Right atrium auricular region (tissue), 2 donors: ENCODE results near the gene PRKCB. TPM values are rescaled to one million over a fixed set of nuclear protein-coding genes. Genes with fewer than 3 reads are reported as not detected.

Source experiments
- DNase-seq: peaks from one replicate; pipeline ENCODE4 v3.0.0-alpha.2; 2019; ENCODE audit warnings: low spot score
- H3K27ac ChIP-seq, 2 donors: fragments of 200-600 bp; sonication (generic); 1 replicate in 1 of 2; 2 replicates in 1 of 2; pipeline ENCODE4 v1.5.1; 2016 to 2019
- H3K27me3 ChIP-seq, 2 donors: fragments of 200-600 bp; sonication (generic); one replicate each; pipeline versions ENCODE4 v1.5.1 to v1.6.0; 2017 to 2019
- H3K36me3 ChIP-seq: fragments of 200-600 bp; sonication (generic); one replicate; pipeline ENCODE4 v1.5.1; 2016
- H3K4me1 ChIP-seq, 2 donors: fragments of 200-600 bp; sonication (generic); one replicate each; pipeline versions ENCODE4 v1.5.1 to v1.6.0; 2017 to 2019
- H3K4me3 ChIP-seq, 2 donors: fragments of 200-600 bp; sonication (generic); 1 replicate in 1 of 2; 2 replicates in 1 of 2; pipeline ENCODE4 v1.5.1; 2017 to 2019; ENCODE audit warnings: mild to moderate bottlenecking in 1 of 2, moderate library complexity in 1 of 2
- H3K9me3 ChIP-seq, 2 donors: fragments of 200-600 bp; sonication (generic); one replicate each; pipeline ENCODE4 v1.5.1; 2019
- total RNA-seq, 2 donors: library from RNA; depleted of rRNA; stranded (reverse); fragments of >200 nt; gene quantifications; one replicate each; pipeline ENCODE4 v1.1.0, GENCODE V29; 2016
- TF ChIP-seq, protein P1 (sequence below), 2 donors: fragments of 200-600 bp; sonication (generic); IDR thresholded peaks; one replicate each; pipeline ENCODE4 v1.5.1; 2019; ENCODE audit warnings: antibody characterized with exemption in 2 of 2

The PRKCB gene
- total RNA-seq, 2 donors from 2014 or later = 0.93 to 3.1 TPM

DNA sequence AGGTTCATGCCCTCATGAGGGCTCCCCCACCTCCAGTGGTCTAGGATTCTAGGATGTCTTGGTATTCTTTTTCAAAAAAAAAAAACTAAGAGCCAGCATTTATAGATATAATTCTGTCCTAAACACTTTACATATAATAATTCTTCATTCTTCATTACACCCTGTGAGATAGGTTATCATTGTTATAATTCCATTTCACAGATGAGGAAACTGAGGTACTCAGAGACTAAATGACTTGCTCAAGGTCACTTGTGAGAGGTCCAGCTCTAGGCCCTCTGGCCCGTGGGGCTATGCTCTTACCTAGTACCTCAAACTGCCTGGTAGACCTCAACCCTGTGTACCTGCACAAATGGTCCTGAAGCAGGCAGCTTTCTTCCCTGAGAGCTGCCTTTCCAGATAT is 172.2 kb downstream of the PRKCB start:
- no peak overlapping the region for H3K27ac ChIP-seq
- no peak overlapping the region for H3K4me3 ChIP-seq
- no peaks in the 10 kb centered on the region for H3K36me3 ChIP-seq
- no peaks in the 10 kb centered on the region for H3K4me1 ChIP-seq
- H3K27me3 ChIP-seq = no peaks in the 10 kb centered on the region
- no peak for DNase-seq
- TF ChIP-seq, protein P1, sequence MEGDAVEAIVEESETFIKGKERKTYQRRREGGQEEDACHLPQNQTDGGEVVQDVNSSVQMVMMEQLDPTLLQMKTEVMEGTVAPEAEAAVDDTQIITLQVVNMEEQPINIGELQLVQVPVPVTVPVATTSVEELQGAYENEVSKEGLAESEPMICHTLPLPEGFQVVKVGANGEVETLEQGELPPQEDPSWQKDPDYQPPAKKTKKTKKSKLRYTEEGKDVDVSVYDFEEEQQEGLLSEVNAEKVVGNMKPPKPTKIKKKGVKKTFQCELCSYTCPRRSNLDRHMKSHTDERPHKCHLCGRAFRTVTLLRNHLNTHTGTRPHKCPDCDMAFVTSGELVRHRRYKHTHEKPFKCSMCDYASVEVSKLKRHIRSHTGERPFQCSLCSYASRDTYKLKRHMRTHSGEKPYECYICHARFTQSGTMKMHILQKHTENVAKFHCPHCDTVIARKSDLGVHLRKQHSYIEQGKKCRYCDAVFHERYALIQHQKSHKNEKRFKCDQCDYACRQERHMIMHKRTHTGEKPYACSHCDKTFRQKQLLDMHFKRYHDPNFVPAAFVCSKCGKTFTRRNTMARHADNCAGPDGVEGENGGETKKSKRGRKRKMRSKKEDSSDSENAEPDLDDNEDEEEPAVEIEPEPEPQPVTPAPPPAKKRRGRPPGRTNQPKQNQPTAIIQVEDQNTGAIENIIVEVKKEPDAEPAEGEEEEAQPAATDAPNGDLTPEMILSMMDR (IDR thresholded peaks at IDR 0.05) = no peak
- no peaks in the 10 kb centered on the region for H3K9me3 ChIP-seq

DNA sequence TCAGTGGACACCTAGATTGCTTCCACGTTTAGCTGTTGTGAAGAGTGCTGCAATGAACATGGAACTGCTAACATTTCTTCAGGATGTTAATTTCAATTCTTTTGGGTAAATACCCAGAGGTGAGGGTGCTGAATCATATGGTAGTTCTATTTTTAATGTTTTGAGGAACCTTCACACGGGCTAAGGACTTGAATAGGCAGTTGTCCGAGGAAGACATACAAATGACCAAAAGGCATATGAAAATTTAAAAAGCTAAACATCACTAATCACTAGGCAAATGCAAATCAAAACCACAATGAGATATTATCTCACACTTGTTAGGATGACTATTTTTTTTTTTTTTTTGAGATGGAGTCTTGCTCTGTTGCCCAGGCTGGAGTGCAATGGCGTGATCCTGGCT is 173.3 kb downstream of the PRKCB start:
- Histone ChIP-seq H3K27ac (no peak overlapping the region), H3K9me3 (no peaks in the 10 kb centered on the region), H3K36me3 (no peaks in the 10 kb centered on the region), H3K4me3 (no peak overlapping the region), H3K27me3 (no peaks in the 10 kb centered on the region), H3K4me1 (no peaks in the 10 kb centered on the region)
- no peak for DNase-seq
- TF ChIP-seq, protein P1 (IDR thresholded peaks at IDR 0.05) = no peak

DNA sequence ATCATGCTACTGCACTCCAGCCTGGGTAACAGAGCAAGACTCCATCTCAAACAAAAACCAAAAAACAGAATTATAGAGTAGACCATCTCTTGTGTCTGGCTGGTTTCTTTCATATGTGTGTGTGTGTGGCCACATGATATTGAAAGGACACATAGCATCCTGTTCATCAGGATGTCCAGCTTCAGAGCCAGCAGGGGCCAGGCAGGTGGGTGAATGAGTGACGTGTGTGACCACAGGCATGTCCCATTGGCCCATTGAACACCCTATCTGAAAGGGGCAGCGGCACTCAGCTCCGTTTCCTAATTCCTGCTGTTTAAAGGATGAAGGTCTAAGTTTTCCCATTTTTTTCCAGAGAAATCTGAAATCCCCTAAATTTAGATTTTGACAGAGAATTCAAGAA is 174.2 kb downstream of the PRKCB start:
- Histone ChIP-seq H3K4me3 (no peak overlapping the region), H3K36me3 (no peaks in the 10 kb centered on the region), H3K4me1 (no peaks in the 10 kb centered on the region), H3K27me3 (no peaks in the 10 kb centered on the region), H3K9me3 (no peaks in the 10 kb centered on the region), H3K27ac (no peak overlapping the region)
- TF ChIP-seq, protein P1 (IDR thresholded peaks at IDR 0.05) = no peak
- DNase-seq = no peak

DNA sequence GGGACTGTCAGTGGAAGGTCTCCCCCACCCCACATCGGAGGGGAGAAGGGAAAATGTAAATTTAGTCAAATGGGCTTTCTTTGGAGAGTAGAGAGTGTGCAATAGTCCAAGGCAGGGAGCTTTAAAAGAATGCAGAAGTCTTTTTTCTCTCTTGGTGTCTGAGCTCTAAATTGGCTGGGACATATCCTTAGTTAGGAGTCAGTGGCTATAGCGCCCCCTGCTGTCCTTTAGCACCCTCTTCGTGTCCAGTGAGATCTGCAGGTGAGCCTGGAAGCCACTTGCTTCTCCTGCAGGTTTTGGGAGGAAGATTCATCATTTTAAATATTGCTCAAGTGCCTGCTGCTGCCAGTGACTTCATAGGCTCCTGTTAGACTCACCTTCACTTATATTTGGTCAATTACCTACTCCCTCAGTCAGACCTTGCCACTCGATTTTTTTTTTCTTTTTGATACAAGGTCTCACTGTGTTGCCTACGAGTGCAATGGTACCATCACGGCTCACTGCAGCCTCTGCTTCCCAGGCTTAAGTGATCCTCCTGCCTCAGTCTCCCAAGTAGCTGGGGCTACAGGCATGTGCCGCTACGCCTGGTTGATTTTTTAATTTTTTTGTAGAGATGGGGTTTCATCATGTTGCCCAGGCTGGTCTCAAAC is 174.8 kb downstream of the PRKCB start:
- Histone ChIP-seq H3K27me3 (no peaks in the 10 kb centered on the region), H3K4me3 (no peak overlapping the region), H3K9me3 (no peaks in the 10 kb centered on the region), H3K4me1 (no peaks in the 10 kb centered on the region), H3K27ac (no peak overlapping the region), H3K36me3 (no peaks in the 10 kb centered on the region)
- DNase-seq = peak; percentile 74
- TF ChIP-seq, protein P1 (IDR thresholded peaks at IDR 0.05) = peak; percentile 56 to 80

DNA sequence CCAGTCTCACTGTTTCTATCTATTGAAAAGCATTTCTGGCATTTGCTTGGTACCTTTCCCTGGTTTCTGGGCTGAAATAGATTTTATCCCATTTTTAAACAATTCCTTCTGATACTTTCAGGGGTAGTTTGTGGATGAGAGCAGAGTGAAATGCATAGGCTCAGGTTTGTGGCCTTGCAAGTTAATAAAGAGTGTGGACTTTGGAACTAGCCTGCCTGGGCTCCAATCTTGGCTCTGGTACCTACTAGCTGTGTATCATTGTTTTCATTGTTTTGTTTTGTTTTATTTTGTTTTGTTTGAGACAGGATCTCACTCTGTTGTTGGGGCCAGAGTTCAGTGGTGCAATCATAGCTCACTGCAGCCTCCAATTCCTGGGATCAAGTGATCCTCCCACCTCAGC is 175.5 kb downstream of the PRKCB start:
- Histone ChIP-seq H3K4me3 (no peak overlapping the region), H3K27me3 (no peaks in the 10 kb centered on the region), H3K4me1 (no peaks in the 10 kb centered on the region), H3K9me3 (no peaks in the 10 kb centered on the region), H3K36me3 (no peaks in the 10 kb centered on the region), H3K27ac (no peak overlapping the region)
- TF ChIP-seq, protein P1 (IDR thresholded peaks at IDR 0.05) = no peak
- DNase-seq = no peak

DNA sequence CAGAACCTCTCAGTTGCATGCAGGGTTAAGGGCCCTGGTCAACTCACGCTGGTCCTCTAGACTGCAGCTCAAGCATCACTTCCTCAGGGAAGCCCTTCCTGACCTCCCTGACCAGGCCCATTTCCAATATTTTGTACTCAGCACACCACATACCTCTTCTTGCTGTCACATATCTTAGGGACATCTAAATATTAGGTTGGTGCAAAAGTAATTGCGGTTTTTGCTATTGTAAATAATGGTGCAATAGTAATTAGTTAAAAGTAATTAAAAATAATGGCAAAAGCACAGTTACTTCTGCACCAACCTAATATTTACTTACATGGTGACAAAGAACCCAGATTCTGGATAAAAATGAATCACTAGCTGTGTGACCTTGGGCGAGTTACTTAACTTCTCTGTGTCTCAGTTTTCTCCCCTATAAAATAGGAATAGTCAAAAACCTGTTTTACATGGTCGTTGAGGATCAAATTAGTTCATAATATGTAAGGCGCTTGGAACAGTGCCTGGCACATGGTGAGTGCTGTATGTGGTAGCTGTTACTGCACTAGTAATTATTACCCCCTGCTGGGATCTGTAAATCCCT is 177.4 kb downstream of the PRKCB start:
- DNase-seq = no peak
- H3K27ac ChIP-seq = no peak overlapping the region
- H3K4me1 ChIP-seq = no peaks in the 10 kb centered on the region
- no peak overlapping the region for H3K4me3 ChIP-seq
- H3K9me3 ChIP-seq = no peaks in the 10 kb centered on the region
- H3K36me3 ChIP-seq = no peaks in the 10 kb centered on the region
- TF ChIP-seq, protein P1 (IDR thresholded peaks at IDR 0.05) = no peak
- H3K27me3 ChIP-seq = no peaks in the 10 kb centered on the region
